Motor neuron (in vitro differentiated cells): Measurements from ENCODE around the gene OR10A3. TPM values are rescaled to one million over a fixed set of nuclear protein-coding genes. Genes with fewer than 3 reads are reported as not detected.

ENCODE experiments used
- ATAC-seq, 8 experiments: fragments of 200-7000 bp; cut with Tn5 transposase; replicated peaks in 6 of 8; 2 replicates each; pipeline ENCODE4 v1.8.0; 2021; ENCODE audit warnings: mild to moderate bottlenecking in 8 of 8, moderate library complexity in 8 of 8
- H3K27ac ChIP-seq, 2 donors: fragments of 250-450 bp; sonication (Bioruptor Pico); 2 replicates each; pipeline ENCODE4 v1.9.0; 2021; ENCODE audit warnings: antibody characterized with exemption in 2 of 2, mild to moderate bottlenecking in 2 of 2, moderate library complexity in 1 of 2
- H3K4me1 ChIP-seq, 2 donors: fragments of 250-450 bp; sonication (Bioruptor Pico); replicated peaks in 1 of 2; 2 replicates each; pipeline ENCODE4 v1.6.1; 2021; ENCODE audit warnings: antibody characterized with exemption in 2 of 2, mild to moderate bottlenecking in 2 of 2, moderate library complexity in 1 of 2
- H3K4me3 ChIP-seq, 5 donors: fragments of 250-450 bp; sonication (Bioruptor Pico); 2 replicates each; pipeline ENCODE4 v1.9.0; 2021; ENCODE audit warnings: antibody characterized with exemption in 5 of 5, mild to moderate bottlenecking in 5 of 5, moderate library complexity in 4 of 5
- WGBS, 10 experiments: fragments of 450-650 bp; shearing (Covaris generic); methylation state at CpG; one replicate each; pipeline ENCODE4 v1.0.0; 2022; 5-methylcytosine and 5-hydroxymethylcytosine counted together
- in situ Hi-C, 9 experiments: fragments of 400-800 bp; cut with MboI; loops; one replicate each; pipeline ENCODE4 v1.15.0; 2021; ENCODE audit warnings: low sequenced_read_pairs in 9 of 9, low pct_unique_long_range_greater_than_20kb in 2 of 9; ENCODE audit not compliant: unreplicated experiment in 9 of 9
- total RNA-seq, 8 experiments: library from RNA; unstranded; fragments of 300-600 nt; gene quantifications; 2 replicates each; pipeline versions ENCODE4 v1.2.3 to v1.2.4, GENCODE V29; 2022

OR10A3 gene
- total RNA-seq, 8 experiments from 2014 or later, result 0.24 to 0.58 (median 0.35) TPM; not detected in 4

GRCh38 chr11:7968686-7969085 is 27.2 kb upstream of the OR10A3 start:
- WGBS, 10 experiments, result 13 to 72% (median 55%) methylated on average over 1 to 2 of the region's 2 CpGs; no CpG with 5 or more reads in 1 of the 10 experiments
- H3K27ac ChIP-seq, result no peak overlapping the region
- no peak for ATAC-seq
- no peaks in the 10 kb centered on the region for H3K4me1 ChIP-seq
- no peak overlapping the region for H3K4me3 ChIP-seq
- in situ Hi-C loops, result no loop called here

- no peak for ATAC-seq
- Histone ChIP-seq H3K4me1 (no peaks in the 10 kb centered on the region), H3K27ac (no peak overlapping the region), H3K4me3 (no peak overlapping the region)
- in situ Hi-C loops, result no loop called here
Observed at GRCh38 chr11:7967826-7968225, 26.3 kb upstream of the OR10A3 start.

GRCh38 chr11:7967097-7967496 is 25.6 kb upstream of the OR10A3 start:
- H3K4me3 ChIP-seq, result no peak overlapping the region
- ATAC-seq, result no peak
- no peak overlapping the region for H3K27ac ChIP-seq
- no peaks in the 10 kb centered on the region for H3K4me1 ChIP-seq
- 0 to 71% (median 43%) methylated on average over 1 of the region's 1 CpG; no CpG with 5 or more reads in 3 of the 10 experiments for WGBS, 10 experiments
- in situ Hi-C loops, result no loop called here

GRCh38 chr11:7965386-7965785 is 23.9 kb upstream of the OR10A3 start, which contains the start of gene NLRP10:
Gene NLRP10, minus strand, starts transcription at chr11:7965447. Its CDS starts 1,952 bp downstream, at chr11:7963495.
- Histone ChIP-seq H3K4me1 (no peaks in the 10 kb centered on the region), H3K4me3 (no peak within 1 kb of the TSS), H3K27ac (no peak within 1 kb of the TSS)
- peak in 2 of 8 experiments; percentile 86 to 90 for ATAC-seq
- 40 to 88% (median 55%) methylated on average over 1 of the region's 1 CpG; no CpG with 5 or more reads in 6 of the 10 experiments for WGBS, 10 experiments
- in situ Hi-C loops, result no loop called here

GRCh38 chr11:7964873-7965272 is 23.4 kb upstream of the OR10A3 start:
- Histone ChIP-seq H3K4me1 (no peaks in the 10 kb centered on the region), H3K4me3 (no peak overlapping the region), H3K27ac (no peak overlapping the region)
- ATAC-seq, result peak in 2 of 8 experiments; percentile 20 to 39
- in situ Hi-C loops, result no loop called here

- WGBS, 10 experiments, result 29 to 84% (median 63%) methylated on average over 1 to 3 of the region's 3 CpGs; no CpG with 5 or more reads in 1 of the 10 experiments
- Histone ChIP-seq H3K27ac (no peak overlapping the region), H3K4me3 (no peak overlapping the region), H3K4me1 (no peaks in the 10 kb centered on the region)
- no peak for ATAC-seq
- in situ Hi-C loops, result no loop called here
Observed at GRCh38 chr11:7964261-7964660, 22.8 kb upstream of the OR10A3 start.

GRCh38 chr11:7955191-7955590 is 13.7 kb upstream of the OR10A3 start:
- no peak for ATAC-seq
- WGBS, 10 experiments, result 8 to 100% (median 83%) methylated on average over 1 of the region's 1 CpG; no CpG with 5 or more reads in 1 of the 10 experiments
- Histone ChIP-seq H3K27ac (no peak overlapping the region), H3K4me1 (no peaks in the 10 kb centered on the region), H3K4me3 (no peak overlapping the region)
- in situ Hi-C loops, result no loop called here

- WGBS, 10 experiments, result 0 to 100% (median 73%) methylated on average over 1 of the region's 1 CpG
- Histone ChIP-seq H3K27ac (no peak overlapping the region), H3K4me3 (no peak overlapping the region), H3K4me1 (no peaks in the 10 kb centered on the region)
- in situ Hi-C loops, result no loop called here
- no peak for ATAC-seq
Observed at GRCh38 chr11:7949934-7950333, 8.4 kb upstream of the OR10A3 start.

GRCh38 chr11:7944123-7944522 is 2.6 kb upstream of the OR10A3 start:
- H3K4me1 ChIP-seq, result no peaks in the 10 kb centered on the region
- WGBS, 10 experiments, result 5 to 78% (median 62%) methylated on average over 2 of the region's 2 CpGs
- no peak for ATAC-seq
- in situ Hi-C loops, result no loop called here
- no peak overlapping the region for H3K4me3 ChIP-seq
- no peak overlapping the region for H3K27ac ChIP-seq

- Histone ChIP-seq H3K4me1 (no peaks in the 10 kb centered on the region), H3K27ac (no peak overlapping the region), H3K4me3 (no peak overlapping the region)
- in situ Hi-C loops, result no loop called here
- 6 to 86% (median 36%) methylated on average over 2 to 5 of the region's 5 CpGs for WGBS, 10 experiments
- no peak for ATAC-seq
Observed at GRCh38 chr11:7941146-7941545, 362 bp downstream of the OR10A3 start.

GRCh38 chr11:7936615-7937014 is 4.9 kb downstream of the OR10A3 start:
- WGBS, 10 experiments, result 0 to 75% (median 67%) methylated on average over 1 of the region's 1 CpG; no CpG with 5 or more reads in 5 of the 10 experiments
- no peaks in the 10 kb centered on the region for H3K4me1 ChIP-seq
- H3K4me3 ChIP-seq, result no peak overlapping the region
- no peak overlapping the region for H3K27ac ChIP-seq
- no peak for ATAC-seq
- in situ Hi-C loops, result no loop called here

GRCh38 chr11:7931168-7931567 is 10.3 kb downstream of the OR10A3 start, which contains the start of gene OR10A6:
Gene OR10A6, minus strand, starts transcription at chr11:7931268. Its CDS starts 2,606 bp downstream, at chr11:7928662.
- H3K4me3 ChIP-seq, result no peak within 1 kb of the TSS
- ATAC-seq, result no peak
- in situ Hi-C loops, result no loop called here
- no peaks in the 10 kb centered on the region for H3K4me1 ChIP-seq
- 0 to 74% (median 29%) methylated on average over 1 to 4 of the region's 4 CpGs; no CpG with 5 or more reads in 3 of the 10 experiments for WGBS, 10 experiments
- no peak within 1 kb of the TSS for H3K27ac ChIP-seq

GRCh38 chr11:7927635-7928034 is 13.9 kb downstream of the OR10A3 start:
- in situ Hi-C loops, result no loop called here
- ATAC-seq, result no peak
- no peak overlapping the region for H3K4me3 ChIP-seq
- H3K27ac ChIP-seq, result no peak overlapping the region
- no peaks in the 10 kb centered on the region for H3K4me1 ChIP-seq
- WGBS, 10 experiments, result 0 to 94% (median 71%) methylated on average over 1 to 6 of the region's 6 CpGs

GRCh38 chr11:7924536-7924935 is 17.0 kb downstream of the OR10A3 start:
- in situ Hi-C loops, result no loop called here
- no peak for ATAC-seq

More at GRCh38 chr11:7924536-7924935, 17.0 kb downstream of the OR10A3 start:
- Histone ChIP-seq H3K4me3 (no peak overlapping the region), H3K4me1 (no peaks in the 10 kb centered on the region), H3K27ac (no peak overlapping the region)
- 60 to 100% (median 93%) methylated on average over 1 to 2 of the region's 2 CpGs; no CpG with 5 or more reads in 1 of the 10 experiments for WGBS, 10 experiments
